ENCODE data around the gene TMEM63A. TPM values are rescaled to one million over a fixed set of nuclear protein-coding genes. Genes with fewer than 3 reads are reported as not detected.

Gene TMEM63A
- total RNA-seq, 4 donors from 2014 or later: 11.2 to 125 (median 63.8) TPM

- no peaks in the 10 kb centered on the region for H3K9me3 ChIP-seq
- no peaks in the 10 kb centered on the region for H3K4me1 ChIP-seq
- intact Hi-C loops (cut with DNase I; ENCODE audit: low total_unique reads): no loop called here
- no peak overlapping the region for H3K27ac ChIP-seq
- no peak for DNase-seq
- H3K27me3 ChIP-seq: no peaks in the 10 kb centered on the region
- TF ChIP-seq, protein P1, sequence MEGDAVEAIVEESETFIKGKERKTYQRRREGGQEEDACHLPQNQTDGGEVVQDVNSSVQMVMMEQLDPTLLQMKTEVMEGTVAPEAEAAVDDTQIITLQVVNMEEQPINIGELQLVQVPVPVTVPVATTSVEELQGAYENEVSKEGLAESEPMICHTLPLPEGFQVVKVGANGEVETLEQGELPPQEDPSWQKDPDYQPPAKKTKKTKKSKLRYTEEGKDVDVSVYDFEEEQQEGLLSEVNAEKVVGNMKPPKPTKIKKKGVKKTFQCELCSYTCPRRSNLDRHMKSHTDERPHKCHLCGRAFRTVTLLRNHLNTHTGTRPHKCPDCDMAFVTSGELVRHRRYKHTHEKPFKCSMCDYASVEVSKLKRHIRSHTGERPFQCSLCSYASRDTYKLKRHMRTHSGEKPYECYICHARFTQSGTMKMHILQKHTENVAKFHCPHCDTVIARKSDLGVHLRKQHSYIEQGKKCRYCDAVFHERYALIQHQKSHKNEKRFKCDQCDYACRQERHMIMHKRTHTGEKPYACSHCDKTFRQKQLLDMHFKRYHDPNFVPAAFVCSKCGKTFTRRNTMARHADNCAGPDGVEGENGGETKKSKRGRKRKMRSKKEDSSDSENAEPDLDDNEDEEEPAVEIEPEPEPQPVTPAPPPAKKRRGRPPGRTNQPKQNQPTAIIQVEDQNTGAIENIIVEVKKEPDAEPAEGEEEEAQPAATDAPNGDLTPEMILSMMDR (IDR thresholded peaks at IDR 0.05): no peak
- no peak overlapping the region for H3K4me3 ChIP-seq
- H3K36me3 ChIP-seq: no peaks in the 10 kb centered on the region
Observed at GRCh38 chr1:225908773-225909172, 26.6 kb upstream of the TMEM63A start.

DNA sequence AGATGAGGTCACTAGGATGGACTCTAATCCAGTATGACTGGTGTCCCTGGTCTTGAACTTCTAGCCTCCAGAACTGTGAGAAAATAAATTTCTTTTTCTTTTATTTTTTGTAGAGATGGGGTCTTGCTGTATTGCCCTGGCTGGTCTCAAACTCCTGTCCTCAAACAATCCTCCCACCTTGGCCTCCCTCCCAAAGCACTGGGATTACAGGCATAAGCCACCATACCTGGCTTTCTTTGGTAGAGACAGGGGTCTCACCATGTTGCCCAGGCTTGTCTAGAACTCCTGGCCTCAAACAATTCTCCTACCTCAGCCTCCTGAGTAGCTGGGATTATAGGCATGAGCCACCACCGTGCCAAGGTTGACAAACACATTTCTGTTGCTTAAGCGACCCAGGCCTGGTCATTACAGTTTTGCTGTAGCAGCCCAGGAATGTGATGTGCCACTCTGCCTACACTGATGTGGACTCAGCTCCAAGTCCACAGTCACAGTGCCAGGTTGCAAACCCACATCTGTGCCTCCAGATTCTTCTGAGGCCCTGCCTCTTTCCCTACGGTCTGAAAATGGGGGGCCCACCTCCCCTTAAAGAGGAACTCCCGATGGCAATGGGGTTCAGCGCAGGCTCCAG, 25.9 kb upstream of the TMEM63A start:
- H3K4me3 ChIP-seq: no peak overlapping the region
- intact Hi-C loops (cut with DNase I; ENCODE audit: low total_unique reads): no loop called here
- no peaks in the 10 kb centered on the region for H3K36me3 ChIP-seq
- no peaks in the 10 kb centered on the region for H3K9me3 ChIP-seq
- H3K4me1 ChIP-seq: no peaks in the 10 kb centered on the region
- H3K27ac ChIP-seq: no peak overlapping the region
- DNase-seq: no peak
- TF ChIP-seq, protein P1 (IDR thresholded peaks at IDR 0.05): no peak
- no peak for TF ChIP-seq POLR2A (IDR thresholded peaks at IDR 0.05)
- no peaks in the 10 kb centered on the region for H3K27me3 ChIP-seq

DNA sequence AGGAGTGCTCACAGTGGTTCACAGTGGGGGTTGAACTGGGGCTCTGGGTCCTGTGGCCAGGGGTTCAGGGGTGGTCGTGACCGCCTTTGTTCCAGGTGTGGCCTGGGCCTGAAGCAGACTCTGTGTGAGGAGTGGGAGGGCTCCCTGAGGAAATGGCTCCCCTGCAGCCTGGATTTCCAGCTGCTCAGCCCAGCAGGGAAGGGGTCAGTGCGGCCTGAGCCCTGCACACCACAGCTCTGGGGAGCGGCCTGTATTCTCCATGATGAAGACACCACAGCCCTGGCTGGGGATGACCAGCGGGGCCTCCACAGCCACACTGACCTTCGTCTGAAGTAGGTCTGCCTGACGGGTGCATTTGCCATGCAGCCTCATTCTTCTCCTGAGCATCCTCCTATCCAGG, 25.2 kb upstream of the TMEM63A start:
- no peaks in the 10 kb centered on the region for H3K9me3 ChIP-seq
- no peak for DNase-seq
- H3K27ac ChIP-seq: no peak overlapping the region
- no peaks in the 10 kb centered on the region for H3K36me3 ChIP-seq
- intact Hi-C loops (cut with DNase I; ENCODE audit: low total_unique reads): no loop called here
- H3K4me3 ChIP-seq: no peak overlapping the region
- TF ChIP-seq, protein P1 (IDR thresholded peaks at IDR 0.05): no peak
- no peak for TF ChIP-seq POLR2A (IDR thresholded peaks at IDR 0.05)
- no peaks in the 10 kb centered on the region for H3K4me1 ChIP-seq
- no peaks in the 10 kb centered on the region for H3K27me3 ChIP-seq

DNA sequence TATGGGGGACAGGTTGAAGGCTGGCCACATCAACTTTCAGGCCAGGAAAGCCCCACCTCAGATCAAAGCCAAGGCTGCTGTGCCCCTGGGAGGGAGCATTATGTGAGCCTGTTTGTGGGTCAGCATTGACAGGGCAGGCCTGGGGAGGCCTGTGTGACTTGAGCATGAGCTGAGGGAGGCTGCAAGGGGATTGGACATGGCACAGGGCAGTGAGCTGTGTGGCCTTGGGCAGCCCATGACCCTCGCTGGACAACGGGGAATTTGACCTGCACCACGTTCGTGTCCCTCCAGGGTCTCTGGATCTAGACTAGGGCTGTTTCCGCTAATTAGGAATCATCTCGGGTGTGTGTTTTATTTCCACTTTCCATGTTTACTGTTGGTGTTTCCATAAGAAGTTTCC, 24.3 kb upstream of the TMEM63A start:
- intact Hi-C loops (cut with DNase I; ENCODE audit: low total_unique reads): no loop called here
- Histone ChIP-seq H3K4me3 (no peak overlapping the region), H3K9me3 (no peaks in the 10 kb centered on the region), H3K27ac (no peak overlapping the region), H3K36me3 (no peaks in the 10 kb centered on the region), H3K27me3 (no peaks in the 10 kb centered on the region), H3K4me1 (no peaks in the 10 kb centered on the region)
- TF ChIP-seq, protein P1 (IDR thresholded peaks at IDR 0.05): no peak
- TF ChIP-seq POLR2A (IDR thresholded peaks at IDR 0.05): no peak
- no peak for DNase-seq

GRCh38 chr1:225903623-225904022, 21.4 kb upstream of the TMEM63A start:
- intact Hi-C loops (cut with DNase I; ENCODE audit: low total_unique reads): no loop called here
- no peaks in the 10 kb centered on the region for H3K36me3 ChIP-seq
- no peak overlapping the region for H3K27ac ChIP-seq
- no peaks in the 10 kb centered on the region for H3K9me3 ChIP-seq
- no peaks in the 10 kb centered on the region for H3K4me1 ChIP-seq
- TF ChIP-seq, protein P1 (IDR thresholded peaks at IDR 0.05): no peak
- no peak for TF ChIP-seq POLR2A (IDR thresholded peaks at IDR 0.05)
- H3K4me3 ChIP-seq: no peak overlapping the region
- no peak for DNase-seq
- no peaks in the 10 kb centered on the region for H3K27me3 ChIP-seq

All from uterus (tissue), 4 donors.